ENCODE measurements around the gene APCDD1L.

DNA sequence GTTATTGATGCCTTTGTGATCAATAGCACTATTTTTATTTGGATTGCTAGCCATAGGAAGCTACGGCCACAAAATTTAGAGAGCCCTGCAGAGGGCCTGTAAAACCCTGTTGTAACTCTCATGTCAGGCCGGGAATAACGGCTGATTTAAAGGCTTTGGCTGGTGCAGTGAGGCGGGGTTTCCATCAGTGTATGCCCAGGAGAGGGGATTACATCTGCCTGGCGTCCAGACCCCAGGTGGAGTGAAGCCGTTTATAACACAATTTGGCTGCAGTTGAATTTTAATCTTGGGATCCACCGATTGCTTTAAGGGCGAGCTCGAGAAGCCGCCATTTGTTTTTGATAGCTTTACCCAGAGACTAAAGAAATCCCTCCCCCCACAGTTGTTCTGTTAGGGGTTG lies 29.1 kb upstream of the APCDD1L start:
- no peak for TF ChIP-seq POLR2A (IDR thresholded peaks at IDR 0.05)
- TF ChIP-seq, protein P1, sequence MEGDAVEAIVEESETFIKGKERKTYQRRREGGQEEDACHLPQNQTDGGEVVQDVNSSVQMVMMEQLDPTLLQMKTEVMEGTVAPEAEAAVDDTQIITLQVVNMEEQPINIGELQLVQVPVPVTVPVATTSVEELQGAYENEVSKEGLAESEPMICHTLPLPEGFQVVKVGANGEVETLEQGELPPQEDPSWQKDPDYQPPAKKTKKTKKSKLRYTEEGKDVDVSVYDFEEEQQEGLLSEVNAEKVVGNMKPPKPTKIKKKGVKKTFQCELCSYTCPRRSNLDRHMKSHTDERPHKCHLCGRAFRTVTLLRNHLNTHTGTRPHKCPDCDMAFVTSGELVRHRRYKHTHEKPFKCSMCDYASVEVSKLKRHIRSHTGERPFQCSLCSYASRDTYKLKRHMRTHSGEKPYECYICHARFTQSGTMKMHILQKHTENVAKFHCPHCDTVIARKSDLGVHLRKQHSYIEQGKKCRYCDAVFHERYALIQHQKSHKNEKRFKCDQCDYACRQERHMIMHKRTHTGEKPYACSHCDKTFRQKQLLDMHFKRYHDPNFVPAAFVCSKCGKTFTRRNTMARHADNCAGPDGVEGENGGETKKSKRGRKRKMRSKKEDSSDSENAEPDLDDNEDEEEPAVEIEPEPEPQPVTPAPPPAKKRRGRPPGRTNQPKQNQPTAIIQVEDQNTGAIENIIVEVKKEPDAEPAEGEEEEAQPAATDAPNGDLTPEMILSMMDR (IDR thresholded peaks at IDR 0.05): no peak
